ENCODE measurements around the gene CALHM1. TPM values are rescaled to one million over a fixed set of nuclear protein-coding genes. Genes with fewer than 3 reads are reported as not detected.

CALHM1 gene
- total and polyA plus RNA-seq, 2 of the 13 experiments (the other 11 are each of a cell fraction or from before 2014, with no cell fraction given) = 0.04 TPM; not detected in 1

DNA sequence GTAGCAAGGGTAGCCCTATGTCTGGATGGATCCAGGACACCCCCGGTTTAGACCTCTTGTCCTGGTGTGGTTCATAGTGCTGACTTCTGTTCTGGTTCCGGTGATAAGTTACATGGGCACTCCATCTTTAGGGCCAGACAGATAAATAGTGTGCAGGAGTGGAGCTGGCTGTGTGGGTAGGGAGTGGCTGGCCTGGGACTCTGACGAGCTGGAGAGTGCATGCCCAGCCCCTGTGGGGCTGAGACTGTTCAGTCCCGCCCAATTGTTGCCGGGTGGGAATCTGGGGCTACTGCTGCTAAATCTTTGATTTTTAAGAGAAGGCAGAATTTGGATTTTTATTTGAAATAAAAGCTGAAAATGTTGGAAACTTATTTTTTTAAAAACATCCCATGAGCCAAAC is 35.0 kb downstream of the CALHM1 start:
- no peaks in the 10 kb centered on the region for H3K9me3 ChIP-seq (ENCODE audit: low read length)
- in situ Hi-C loops (cut with HindIII; ENCODE audit: extremely low pct_ligation_motif_present, low pct_unique_long_range_greater_than_20kb) (no loop called here), intact Hi-C loops (cut with micrococcal nuclease; ENCODE audit: unreplicated experiment) (no loop called here)
- no peaks in the 10 kb centered on the region for H3K27me3 ChIP-seq (ENCODE audit: control insufficient read depth in 1 of 2, insufficient read depth in 2 of 2, low read length in 2 of 2)
- no peak for FAIRE-seq
- H3K4me2 ChIP-seq (ENCODE audit: low read depth, low read length) = no peak overlapping the region
- ATAC-seq = no peak
- 99% methylated on average over 5 of the region's 5 CpGs for WGBS (ENCODE audit: low lambda C conversion rate)
- BruUV-seq (replicated peaks) = no TSS peak
- H3K4me3 ChIP-seq (replicated peaks in 1 of 3; ENCODE audit: insufficient read depth in 1 of 3, low read depth in 2 of 3, low read length in 3 of 3) = no peak overlapping the region
- ChIA-PET CTCF (ENCODE audit: low intra/inter-chr PET ratio, low total read pairs) (no interaction called here), POLR2A (no interaction called here)
- H3K4me1 ChIP-seq (ENCODE audit: insufficient read depth, low read length) = peaks cover 10% of the 10 kb centered on the region; the same call in 1 of the 2 replicates
- no peaks in the 10 kb centered on the region for H3K79me2 ChIP-seq (ENCODE audit: insufficient read depth, low read length)
- peaks cover 42 to 81% of the 10 kb centered on the region in 2 experiments for H3K36me3 ChIP-seq (replicated peaks in 1 of 2; ENCODE audit: control insufficient read depth in 1 of 2, insufficient read depth in 2 of 2, low read length in 2 of 2)
- no peaks in the 10 kb centered on the region for H4K20me1 ChIP-seq (ENCODE audit: insufficient read depth, low read length)
- no peak overlapping the region for H2AFZ ChIP-seq (ENCODE audit: low read length)
- H3K27ac ChIP-seq (ENCODE audit: extremely low read length, insufficient read depth, low read length) = no peak overlapping the region
- H3K9ac ChIP-seq (ENCODE audit: insufficient read depth, low read depth, low read length) = no peak overlapping the region
- DNase-seq (ENCODE audit: low spot score) = no peak
- no peak for TF ChIP-seq YEATS4 (CRISPR knock-in tag; IDR thresholded peaks at IDR 0.05; ENCODE audit: borderline replicate concordance)
- TF ChIP-seq JDP2 (CRISPR knock-in tag; IDR thresholded peaks at IDR 0.05; ENCODE audit: borderline replicate concordance) = no peak
- TF ChIP-seq ZNF451 (CRISPR knock-in tag; IDR thresholded peaks at IDR 0.05) = no peak
- TF ChIP-seq RFX1 (IDR thresholded peaks at IDR 0.05) = no peak
- TF ChIP-seq, protein P1, sequence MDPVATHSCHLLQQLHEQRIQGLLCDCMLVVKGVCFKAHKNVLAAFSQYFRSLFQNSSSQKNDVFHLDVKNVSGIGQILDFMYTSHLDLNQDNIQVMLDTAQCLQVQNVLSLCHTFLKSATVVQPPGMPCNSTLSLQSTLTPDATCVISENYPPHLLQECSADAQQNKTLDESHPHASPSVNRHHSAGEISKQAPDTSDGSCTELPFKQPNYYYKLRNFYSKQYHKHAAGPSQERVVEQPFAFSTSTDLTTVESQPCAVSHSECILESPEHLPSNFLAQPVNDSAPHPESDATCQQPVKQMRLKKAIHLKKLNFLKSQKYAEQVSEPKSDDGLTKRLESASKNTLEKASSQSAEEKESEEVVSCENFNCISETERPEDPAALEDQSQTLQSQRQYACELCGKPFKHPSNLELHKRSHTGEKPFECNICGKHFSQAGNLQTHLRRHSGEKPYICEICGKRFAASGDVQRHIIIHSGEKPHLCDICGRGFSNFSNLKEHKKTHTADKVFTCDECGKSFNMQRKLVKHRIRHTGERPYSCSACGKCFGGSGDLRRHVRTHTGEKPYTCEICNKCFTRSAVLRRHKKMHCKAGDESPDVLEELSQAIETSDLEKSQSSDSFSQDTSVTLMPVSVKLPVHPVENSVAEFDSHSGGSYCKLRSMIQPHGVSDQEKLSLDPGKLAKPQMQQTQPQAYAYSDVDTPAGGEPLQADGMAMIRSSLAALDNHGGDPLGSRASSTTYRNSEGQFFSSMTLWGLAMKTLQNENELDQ (CRISPR knock-in tag; IDR thresholded peaks at IDR 0.05; ENCODE audit: borderline replicate concordance) = no peak
- TF ChIP-seq, protein P2, sequence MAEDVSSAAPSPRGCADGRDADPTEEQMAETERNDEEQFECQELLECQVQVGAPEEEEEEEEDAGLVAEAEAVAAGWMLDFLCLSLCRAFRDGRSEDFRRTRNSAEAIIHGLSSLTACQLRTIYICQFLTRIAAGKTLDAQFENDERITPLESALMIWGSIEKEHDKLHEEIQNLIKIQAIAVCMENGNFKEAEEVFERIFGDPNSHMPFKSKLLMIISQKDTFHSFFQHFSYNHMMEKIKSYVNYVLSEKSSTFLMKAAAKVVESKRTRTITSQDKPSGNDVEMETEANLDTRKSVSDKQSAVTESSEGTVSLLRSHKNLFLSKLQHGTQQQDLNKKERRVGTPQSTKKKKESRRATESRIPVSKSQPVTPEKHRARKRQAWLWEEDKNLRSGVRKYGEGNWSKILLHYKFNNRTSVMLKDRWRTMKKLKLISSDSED (CRISPR knock-in tag; IDR thresholded peaks at IDR 0.05) = no peak
- TF ChIP-seq, protein P3, sequence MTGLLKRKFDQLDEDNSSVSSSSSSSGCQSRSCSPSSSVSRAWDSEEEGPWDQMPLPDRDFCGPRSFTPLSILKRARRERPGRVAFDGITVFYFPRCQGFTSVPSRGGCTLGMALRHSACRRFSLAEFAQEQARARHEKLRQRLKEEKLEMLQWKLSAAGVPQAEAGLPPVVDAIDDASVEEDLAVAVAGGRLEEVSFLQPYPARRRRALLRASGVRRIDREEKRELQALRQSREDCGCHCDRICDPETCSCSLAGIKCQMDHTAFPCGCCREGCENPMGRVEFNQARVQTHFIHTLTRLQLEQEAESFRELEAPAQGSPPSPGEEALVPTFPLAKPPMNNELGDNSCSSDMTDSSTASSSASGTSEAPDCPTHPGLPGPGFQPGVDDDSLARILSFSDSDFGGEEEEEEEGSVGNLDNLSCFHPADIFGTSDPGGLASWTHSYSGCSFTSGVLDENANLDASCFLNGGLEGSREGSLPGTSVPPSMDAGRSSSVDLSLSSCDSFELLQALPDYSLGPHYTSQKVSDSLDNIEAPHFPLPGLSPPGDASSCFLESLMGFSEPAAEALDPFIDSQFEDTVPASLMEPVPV (CRISPR knock-in tag; IDR thresholded peaks at IDR 0.05) = no peak
- no peak for TF ChIP-seq TBX2 (CRISPR knock-in tag; IDR thresholded peaks at IDR 0.05; ENCODE audit: borderline replicate concordance)
- TF ChIP-seq, protein P4, sequence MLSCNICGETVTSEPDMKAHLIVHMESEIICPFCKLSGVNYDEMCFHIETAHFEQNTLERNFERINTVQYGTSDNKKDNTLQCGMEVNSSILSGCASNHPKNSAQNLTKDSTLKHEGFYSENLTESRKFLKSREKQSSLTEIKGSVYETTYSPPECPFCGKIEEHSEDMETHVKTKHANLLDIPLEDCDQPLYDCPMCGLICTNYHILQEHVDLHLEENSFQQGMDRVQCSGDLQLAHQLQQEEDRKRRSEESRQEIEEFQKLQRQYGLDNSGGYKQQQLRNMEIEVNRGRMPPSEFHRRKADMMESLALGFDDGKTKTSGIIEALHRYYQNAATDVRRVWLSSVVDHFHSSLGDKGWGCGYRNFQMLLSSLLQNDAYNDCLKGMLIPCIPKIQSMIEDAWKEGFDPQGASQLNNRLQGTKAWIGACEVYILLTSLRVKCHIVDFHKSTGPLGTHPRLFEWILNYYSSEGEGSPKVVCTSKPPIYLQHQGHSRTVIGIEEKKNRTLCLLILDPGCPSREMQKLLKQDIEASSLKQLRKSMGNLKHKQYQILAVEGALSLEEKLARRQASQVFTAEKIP (CRISPR knock-in tag; IDR thresholded peaks at IDR 0.05; ENCODE audit: borderline replicate concordance) = no peak
- TF ChIP-seq ZNF12 (CRISPR knock-in tag; IDR thresholded peaks at IDR 0.05) = no peak
- no peak for TF ChIP-seq TCF7 (IDR thresholded peaks at IDR 0.05; ENCODE audit: low read depth)
- TF ChIP-seq, protein P5, sequence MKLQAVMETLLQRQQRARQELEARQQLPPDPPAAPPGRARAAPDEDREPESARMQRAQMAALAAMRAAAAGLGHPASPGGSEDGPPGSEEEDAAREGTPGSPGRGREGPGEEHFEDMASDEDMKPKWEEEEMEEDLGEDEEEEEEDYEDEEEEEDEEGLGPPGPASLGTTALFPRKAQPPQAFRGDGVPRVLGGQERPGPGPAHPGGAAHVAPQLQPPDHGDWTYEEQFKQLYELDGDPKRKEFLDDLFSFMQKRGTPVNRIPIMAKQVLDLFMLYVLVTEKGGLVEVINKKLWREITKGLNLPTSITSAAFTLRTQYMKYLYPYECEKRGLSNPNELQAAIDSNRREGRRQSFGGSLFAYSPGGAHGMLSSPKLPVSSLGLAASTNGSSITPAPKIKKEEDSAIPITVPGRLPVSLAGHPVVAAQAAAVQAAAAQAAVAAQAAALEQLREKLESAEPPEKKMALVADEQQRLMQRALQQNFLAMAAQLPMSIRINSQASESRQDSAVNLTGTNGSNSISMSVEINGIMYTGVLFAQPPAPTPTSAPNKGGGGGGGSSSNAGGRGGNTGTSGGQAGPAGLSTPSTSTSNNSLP (IDR thresholded peaks at IDR 0.05; ENCODE audit: low read depth, low read length) = no peak
- TF ChIP-seq, protein P6, sequence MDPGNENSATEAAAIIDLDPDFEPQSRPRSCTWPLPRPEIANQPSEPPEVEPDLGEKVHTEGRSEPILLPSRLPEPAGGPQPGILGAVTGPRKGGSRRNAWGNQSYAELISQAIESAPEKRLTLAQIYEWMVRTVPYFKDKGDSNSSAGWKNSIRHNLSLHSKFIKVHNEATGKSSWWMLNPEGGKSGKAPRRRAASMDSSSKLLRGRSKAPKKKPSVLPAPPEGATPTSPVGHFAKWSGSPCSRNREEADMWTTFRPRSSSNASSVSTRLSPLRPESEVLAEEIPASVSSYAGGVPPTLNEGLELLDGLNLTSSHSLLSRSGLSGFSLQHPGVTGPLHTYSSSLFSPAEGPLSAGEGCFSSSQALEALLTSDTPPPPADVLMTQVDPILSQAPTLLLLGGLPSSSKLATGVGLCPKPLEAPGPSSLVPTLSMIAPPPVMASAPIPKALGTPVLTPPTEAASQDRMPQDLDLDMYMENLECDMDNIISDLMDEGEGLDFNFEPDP (CRISPR knock-in tag; conservative IDR thresholded peaks at IDR 0.05) = no peak
- no peak for TF ChIP-seq KMT2B (CRISPR knock-in tag; IDR thresholded peaks at IDR 0.05)
- TF ChIP-seq SP4 (CRISPR knock-in tag; IDR thresholded peaks at IDR 0.05) = no peak

Measured in HepG2 (cell line).